Parathyroid adenoma (tissue), 2 donors: Measurements from ENCODE around the gene CLN5.

ENCODE experiments used
- H2AFZ ChIP-seq: fragments of 300-600 bp; sonication (generic); one replicate; pipeline ENCODE4 v1.7.0; 2017; ENCODE audit warnings: antibody characterized with exemption, mild to moderate bottlenecking
- H3K27ac ChIP-seq: fragments of 300-600 bp; sonication (generic); one replicate; pipeline ENCODE4 v1.7.0; 2017
- H3K27me3 ChIP-seq: fragments of 300-600 bp; sonication (generic); one replicate; pipeline ENCODE4 v1.7.0; 2017; ENCODE audit warnings: low read length; ENCODE audit not compliant: control insufficient read depth, insufficient read depth
- H3K36me3 ChIP-seq: fragments of 300-600 bp; sonication (generic); one replicate; pipeline ENCODE4 v1.7.0; 2017; ENCODE audit warnings: low read length; ENCODE audit not compliant: control insufficient read depth, insufficient read depth
- H3K4me1 ChIP-seq: fragments of 300-600 bp; sonication (generic); one replicate; pipeline ENCODE4 v1.7.0; 2017; ENCODE audit warnings: control low read depth
- H3K4me2 ChIP-seq: fragments of 300-600 bp; sonication (generic); one replicate; pipeline ENCODE4 v1.7.0; 2017; ENCODE audit warnings: low read length
- H3K4me3 ChIP-seq: fragments of 300-600 bp; sonication (generic); one replicate; pipeline ENCODE4 v1.7.0; 2017; ENCODE audit warnings: low read depth, low read length
- H3K79me2 ChIP-seq: fragments of 300-600 bp; sonication (generic); one replicate; pipeline ENCODE4 v1.7.0; 2017; ENCODE audit warnings: control low read depth
- H3K9ac ChIP-seq: fragments of 300-600 bp; sonication (generic); one replicate; pipeline ENCODE4 v1.7.0; 2017; ENCODE audit warnings: mild to moderate bottlenecking
- H3K9me3 ChIP-seq: fragments of 300-600 bp; sonication (generic); one replicate; pipeline ENCODE4 v1.7.0; 2017; ENCODE audit warnings: low read length; ENCODE audit not compliant: control insufficient read depth
- CTCF ChIP-seq: fragments of 300-600 bp; sonication (generic); IDR thresholded peaks from one replicate; pipeline ENCODE4 v1.7.0; 2017; ENCODE audit warnings: antibody characterized with exemption, mild to moderate bottlenecking
- donor health status: primary hyperparathyroidism.

Gene CLN5

GRCh38 chr13:76974618-76974975, 17.3 kb upstream of the CLN5 start:
- Histone ChIP-seq H3K27ac (no peak overlapping the region), H3K27me3 (no peaks in the 10 kb centered on the region), H3K9me3 (no peaks in the 10 kb centered on the region), H3K4me2 (no peak overlapping the region), H3K79me2 (no peaks in the 10 kb centered on the region), H3K4me1 (no peaks in the 10 kb centered on the region), H3K9ac (no peak overlapping the region), H3K36me3 (no peaks in the 10 kb centered on the region), H3K4me3 (no peak overlapping the region), H2AFZ (no peak overlapping the region)
- no peak for TF ChIP-seq CTCF

- H3K79me2 ChIP-seq: no peaks in the 10 kb centered on the region
- no peak overlapping the region for H3K9ac ChIP-seq
- H3K4me1 ChIP-seq: no peaks in the 10 kb centered on the region
- TF ChIP-seq CTCF: no peak
- no peak overlapping the region for H3K4me2 ChIP-seq
- H3K27me3 ChIP-seq: no peaks in the 10 kb centered on the region
- no peaks in the 10 kb centered on the region for H3K36me3 ChIP-seq
- no peak overlapping the region for H3K27ac ChIP-seq
- H2AFZ ChIP-seq: no peak overlapping the region
- no peak overlapping the region for H3K4me3 ChIP-seq
- no peaks in the 10 kb centered on the region for H3K9me3 ChIP-seq
These were observed 16.0 kb upstream of the CLN5 start for GRCh38 chr13:76975863-76976262.

- no peak overlapping the region for H3K4me3 ChIP-seq
- H3K4me1 ChIP-seq: no peaks in the 10 kb centered on the region
- no peak overlapping the region for H3K27ac ChIP-seq
- H3K27me3 ChIP-seq: no peaks in the 10 kb centered on the region
- no peaks in the 10 kb centered on the region for H3K36me3 ChIP-seq
- peak overlapping the region; percentile 13 for H2AFZ ChIP-seq
- H3K79me2 ChIP-seq: no peaks in the 10 kb centered on the region
- peak overlapping the region; percentile 50 for H3K4me2 ChIP-seq
- no peaks in the 10 kb centered on the region for H3K9me3 ChIP-seq
- H3K9ac ChIP-seq: no peak overlapping the region
- no peak for TF ChIP-seq CTCF
These were observed 15.4 kb upstream of the CLN5 start for GRCh38 chr13:76976490-76976889.

GRCh38 chr13:76976929-76977328, 15.0 kb upstream of the CLN5 start:
- no peaks in the 10 kb centered on the region for H3K4me1 ChIP-seq
- H2AFZ ChIP-seq: no peak overlapping the region
- no peaks in the 10 kb centered on the region for H3K36me3 ChIP-seq
- H3K27me3 ChIP-seq: no peaks in the 10 kb centered on the region
- no peak for TF ChIP-seq CTCF
- H3K79me2 ChIP-seq: no peaks in the 10 kb centered on the region
- H3K4me3 ChIP-seq: no peak overlapping the region
- H3K27ac ChIP-seq: no peak overlapping the region
- H3K9me3 ChIP-seq: no peaks in the 10 kb centered on the region
- H3K9ac ChIP-seq: no peak overlapping the region
- no peak overlapping the region for H3K4me2 ChIP-seq

- Histone ChIP-seq H3K4me2 (peak overlapping the region; percentile 40), H2AFZ (peak overlapping the region; percentile 70), H3K27me3 (no peaks in the 10 kb centered on the region), H3K27ac (no peak overlapping the region), H3K4me3 (peak overlapping the region; percentile 27), H3K4me1 (no peaks in the 10 kb centered on the region), H3K79me2 (no peaks in the 10 kb centered on the region), H3K9me3 (no peaks in the 10 kb centered on the region), H3K9ac (no peak overlapping the region), H3K36me3 (no peaks in the 10 kb centered on the region)
- TF ChIP-seq CTCF: peak; percentile 88
These were observed 11.7 kb upstream of the CLN5 start for GRCh38 chr13:76980075-76980718.
